B cell (primary cell): ENCODE results near the gene KLC4.

Source experiments
- EZH2 ChIP-seq: IDR thresholded peaks from 2 replicates; pipeline ENCODE4 v1.6.1; 2012; ENCODE audit warnings: borderline replicate concordance, low read depth, mild to moderate bottlenecking, moderate library complexity, low read length; ENCODE audit not compliant: insufficient read depth, poor library complexity, severe bottlenecking
- TF ChIP-seq, protein P1 (sequence below): fragments of 200-600 bp; IDR thresholded peaks from one replicate; pipeline ENCODE4 v1.8.0; 2022; ENCODE audit warnings: antibody characterized with exemption, mild to moderate bottlenecking

DNA sequence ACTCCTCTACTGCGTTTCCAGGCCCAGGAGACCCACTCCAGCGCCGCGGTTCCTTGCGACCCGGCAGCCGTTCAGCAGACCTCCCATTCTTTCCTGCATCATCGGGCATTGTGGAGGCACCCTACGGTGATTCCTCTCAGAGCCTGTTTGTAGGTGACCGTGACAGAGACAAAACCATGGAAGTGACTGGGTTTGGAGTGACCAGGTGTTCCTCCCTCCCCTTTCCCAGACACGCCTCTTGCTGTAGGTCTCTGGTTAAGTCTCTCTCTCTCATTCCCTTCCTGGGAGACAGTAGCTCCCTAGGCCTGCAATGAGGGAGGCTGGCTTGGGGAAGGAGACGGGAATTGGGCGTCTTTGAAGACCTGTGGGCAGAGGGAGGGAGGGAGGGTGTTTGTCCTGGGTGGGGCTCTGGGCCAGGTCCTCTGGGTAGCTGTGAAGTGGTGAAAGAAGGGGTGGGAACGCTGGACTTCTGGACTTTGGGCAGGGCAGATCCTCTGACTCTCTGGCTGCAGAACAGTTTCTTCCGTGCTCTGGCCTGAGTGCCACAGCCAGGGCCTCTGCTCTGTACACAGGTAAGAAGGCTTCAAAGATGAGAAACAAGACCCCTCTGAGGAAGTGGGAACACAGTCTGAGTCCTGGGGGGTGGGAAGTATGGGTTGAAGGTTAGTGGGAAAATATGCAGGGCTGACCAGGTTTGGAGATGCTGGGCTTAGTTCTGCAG lies 763 bp downstream of the KLC4 start:
- TF ChIP-seq, protein P1, sequence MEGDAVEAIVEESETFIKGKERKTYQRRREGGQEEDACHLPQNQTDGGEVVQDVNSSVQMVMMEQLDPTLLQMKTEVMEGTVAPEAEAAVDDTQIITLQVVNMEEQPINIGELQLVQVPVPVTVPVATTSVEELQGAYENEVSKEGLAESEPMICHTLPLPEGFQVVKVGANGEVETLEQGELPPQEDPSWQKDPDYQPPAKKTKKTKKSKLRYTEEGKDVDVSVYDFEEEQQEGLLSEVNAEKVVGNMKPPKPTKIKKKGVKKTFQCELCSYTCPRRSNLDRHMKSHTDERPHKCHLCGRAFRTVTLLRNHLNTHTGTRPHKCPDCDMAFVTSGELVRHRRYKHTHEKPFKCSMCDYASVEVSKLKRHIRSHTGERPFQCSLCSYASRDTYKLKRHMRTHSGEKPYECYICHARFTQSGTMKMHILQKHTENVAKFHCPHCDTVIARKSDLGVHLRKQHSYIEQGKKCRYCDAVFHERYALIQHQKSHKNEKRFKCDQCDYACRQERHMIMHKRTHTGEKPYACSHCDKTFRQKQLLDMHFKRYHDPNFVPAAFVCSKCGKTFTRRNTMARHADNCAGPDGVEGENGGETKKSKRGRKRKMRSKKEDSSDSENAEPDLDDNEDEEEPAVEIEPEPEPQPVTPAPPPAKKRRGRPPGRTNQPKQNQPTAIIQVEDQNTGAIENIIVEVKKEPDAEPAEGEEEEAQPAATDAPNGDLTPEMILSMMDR = no peak
- TF ChIP-seq EZH2 = no peak
